Measurements from ENCODE around the gene PLXNB1. TPM values are rescaled to one million over a fixed set of nuclear protein-coding genes. Genes with fewer than 3 reads are reported as not detected.

The PLXNB1 gene
- total RNA-seq, 1 donor: 35.0 TPM

GRCh38 chr3:48411041-48411588, 18.8 kb downstream of the PLXNB1 start:
- H3K4me3 ChIP-seq (ENCODE audit: low read depth, low read length): no peak overlapping the region
- TF ChIP-seq CTCF (IDR thresholded peaks at IDR 0.05; ENCODE audit: insufficient read depth, low read depth, low read length): no peak

GRCh38 chr3:48410205-48411040, 19.5 kb downstream of the PLXNB1 start:
- TF ChIP-seq CTCF (IDR thresholded peaks at IDR 0.05; ENCODE audit: insufficient read depth, low read depth, low read length): no peak
- no peak overlapping the region for H3K4me3 ChIP-seq (ENCODE audit: low read depth, low read length)
- DNase-seq (ENCODE audit: low read depth): no peak

More at GRCh38 chr3:48411041-48411588, 18.8 kb downstream of the PLXNB1 start:
- DNase-seq (ENCODE audit: low read depth): no peak

GRCh38 chr3:48409291-48410201, 20.3 kb downstream of the PLXNB1 start:
- H3K4me3 ChIP-seq (ENCODE audit: low read depth, low read length): no peak overlapping the region
- no peak for DNase-seq (ENCODE audit: low read depth)
- no peak for TF ChIP-seq CTCF (IDR thresholded peaks at IDR 0.05; ENCODE audit: insufficient read depth, low read depth, low read length)

DNA sequence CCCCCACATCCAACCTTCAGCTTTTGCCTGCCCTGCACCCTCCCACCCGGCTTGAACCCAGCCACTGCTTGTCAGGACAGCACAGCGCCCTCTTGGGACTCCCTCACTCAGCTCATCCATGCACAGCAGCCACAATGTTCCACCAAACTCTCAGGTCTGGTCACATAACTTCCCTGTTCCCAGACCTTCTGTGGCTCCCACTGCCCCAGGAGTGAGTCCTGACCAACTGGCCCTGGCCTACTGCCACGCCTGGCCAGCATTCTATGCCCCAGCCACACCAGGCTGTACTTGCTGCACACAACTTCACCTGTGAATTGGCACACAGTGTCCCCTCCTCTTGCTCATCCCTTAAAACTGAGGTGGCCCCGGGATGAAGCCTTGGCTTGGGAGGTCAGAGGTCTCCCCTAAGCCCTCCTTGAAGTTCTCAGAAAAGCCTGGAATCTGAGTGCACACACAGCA, 21.0 kb downstream of the PLXNB1 start:
- no peak overlapping the region for H3K4me3 ChIP-seq (ENCODE audit: low read depth, low read length)
- no peak for DNase-seq (ENCODE audit: low read depth)
- no peak for TF ChIP-seq CTCF (IDR thresholded peaks at IDR 0.05; ENCODE audit: insufficient read depth, low read depth, low read length)

DNA sequence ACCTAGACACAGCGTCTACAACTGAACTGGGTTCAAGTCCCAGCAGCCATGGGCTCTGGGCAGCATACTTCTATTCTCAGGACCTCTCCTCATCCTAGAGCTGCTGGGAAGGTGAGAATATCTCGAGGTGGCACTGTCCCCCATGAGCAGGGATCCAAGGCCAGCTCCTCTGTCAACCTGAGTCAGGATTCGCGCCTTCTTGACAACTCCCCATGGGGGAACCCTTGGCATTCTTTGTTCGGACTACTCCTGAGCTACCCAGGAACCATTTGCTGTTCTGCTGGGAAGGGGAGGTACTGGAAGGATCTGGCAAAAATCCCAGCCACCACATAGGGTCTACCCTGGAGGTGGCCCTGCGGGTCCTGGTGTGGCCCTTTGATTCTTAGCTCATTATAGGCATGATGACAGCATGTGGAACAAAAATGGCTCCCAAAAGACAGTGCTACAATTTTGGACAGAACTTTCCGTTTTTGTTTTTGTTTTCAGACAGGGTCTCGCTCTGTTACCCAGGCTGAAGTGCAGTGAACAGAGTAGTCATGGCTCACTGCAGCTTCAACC, 22.3 kb downstream of the PLXNB1 start:
- DNase-seq (ENCODE audit: low read depth): no peak
- no peak overlapping the region for H3K4me3 ChIP-seq (ENCODE audit: low read depth, low read length)
- no peak for TF ChIP-seq CTCF (IDR thresholded peaks at IDR 0.05; ENCODE audit: insufficient read depth, low read depth, low read length)
